Panc1 (cell line): ENCODE results near the gene SPZ1.

Experiments
- CTCF ChIP-seq: fragments of 450-650 bp; IDR thresholded peaks from 2 replicates; pipeline ENCODE4 v1.5.1; 2017; ENCODE audit warnings: mild to moderate bottlenecking
- POLR2AphosphoS5 ChIP-seq: IDR thresholded peaks from 2 replicates; pipeline ENCODE4 v1.6.1; 2012; ENCODE audit warnings: mild to moderate bottlenecking, low read depth, low read length, moderate library complexity
- SIN3A ChIP-seq: IDR thresholded peaks from 2 replicates; pipeline ENCODE4 v1.6.1; 2012; ENCODE audit warnings: low read depth, mild to moderate bottlenecking, low read length, moderate library complexity, borderline replicate concordance; ENCODE audit not compliant: insufficient read depth
- TF ChIP-seq, protein P1 (sequence below), 2 experiments: IDR thresholded peaks; 2 replicates each; pipeline ENCODE4 v1.6.1; 2011 to 2012; ENCODE audit warnings: low read depth in 2 of 2, control low read depth in 1 of 2, low read length in 1 of 2, mild to moderate bottlenecking in 1 of 2, moderate library complexity in 1 of 2; ENCODE audit not compliant: insufficient read depth in 1 of 2

- TF ChIP-seq CTCF = no peak
- no peak for TF ChIP-seq SIN3A
- TF ChIP-seq POLR2AphosphoS5 = no peak
- TF ChIP-seq, protein P1, sequence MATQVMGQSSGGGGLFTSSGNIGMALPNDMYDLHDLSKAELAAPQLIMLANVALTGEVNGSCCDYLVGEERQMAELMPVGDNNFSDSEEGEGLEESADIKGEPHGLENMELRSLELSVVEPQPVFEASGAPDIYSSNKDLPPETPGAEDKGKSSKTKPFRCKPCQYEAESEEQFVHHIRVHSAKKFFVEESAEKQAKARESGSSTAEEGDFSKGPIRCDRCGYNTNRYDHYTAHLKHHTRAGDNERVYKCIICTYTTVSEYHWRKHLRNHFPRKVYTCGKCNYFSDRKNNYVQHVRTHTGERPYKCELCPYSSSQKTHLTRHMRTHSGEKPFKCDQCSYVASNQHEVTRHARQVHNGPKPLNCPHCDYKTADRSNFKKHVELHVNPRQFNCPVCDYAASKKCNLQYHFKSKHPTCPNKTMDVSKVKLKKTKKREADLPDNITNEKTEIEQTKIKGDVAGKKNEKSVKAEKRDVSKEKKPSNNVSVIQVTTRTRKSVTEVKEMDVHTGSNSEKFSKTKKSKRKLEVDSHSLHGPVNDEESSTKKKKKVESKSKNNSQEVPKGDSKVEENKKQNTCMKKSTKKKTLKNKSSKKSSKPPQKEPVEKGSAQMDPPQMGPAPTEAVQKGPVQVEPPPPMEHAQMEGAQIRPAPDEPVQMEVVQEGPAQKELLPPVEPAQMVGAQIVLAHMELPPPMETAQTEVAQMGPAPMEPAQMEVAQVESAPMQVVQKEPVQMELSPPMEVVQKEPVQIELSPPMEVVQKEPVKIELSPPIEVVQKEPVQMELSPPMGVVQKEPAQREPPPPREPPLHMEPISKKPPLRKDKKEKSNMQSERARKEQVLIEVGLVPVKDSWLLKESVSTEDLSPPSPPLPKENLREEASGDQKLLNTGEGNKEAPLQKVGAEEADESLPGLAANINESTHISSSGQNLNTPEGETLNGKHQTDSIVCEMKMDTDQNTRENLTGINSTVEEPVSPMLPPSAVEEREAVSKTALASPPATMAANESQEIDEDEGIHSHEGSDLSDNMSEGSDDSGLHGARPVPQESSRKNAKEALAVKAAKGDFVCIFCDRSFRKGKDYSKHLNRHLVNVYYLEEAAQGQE (IDR thresholded peaks at IDR 0.05; ENCODE audit: insufficient read depth in 1 of 2, low read depth in 2 of 2, low read length in 1 of 2) = no peak
Measured at GRCh38 chr5:80302636-80303035, 17.2 kb upstream of the SPZ1 start.
